ENCODE measurements around the gene RELN.

The RELN gene

GRCh38 chr7:103525937-103526336, 463.5 kb downstream of the RELN start:
- CTCF ChIA-PET = interaction anchor here (0.8 to 0.9 kb wide), 2 partner anchors 79 to 633 kb away, joined by 3 to 6 read pairs; no protein-coding TSS in a partner anchor

DNA sequence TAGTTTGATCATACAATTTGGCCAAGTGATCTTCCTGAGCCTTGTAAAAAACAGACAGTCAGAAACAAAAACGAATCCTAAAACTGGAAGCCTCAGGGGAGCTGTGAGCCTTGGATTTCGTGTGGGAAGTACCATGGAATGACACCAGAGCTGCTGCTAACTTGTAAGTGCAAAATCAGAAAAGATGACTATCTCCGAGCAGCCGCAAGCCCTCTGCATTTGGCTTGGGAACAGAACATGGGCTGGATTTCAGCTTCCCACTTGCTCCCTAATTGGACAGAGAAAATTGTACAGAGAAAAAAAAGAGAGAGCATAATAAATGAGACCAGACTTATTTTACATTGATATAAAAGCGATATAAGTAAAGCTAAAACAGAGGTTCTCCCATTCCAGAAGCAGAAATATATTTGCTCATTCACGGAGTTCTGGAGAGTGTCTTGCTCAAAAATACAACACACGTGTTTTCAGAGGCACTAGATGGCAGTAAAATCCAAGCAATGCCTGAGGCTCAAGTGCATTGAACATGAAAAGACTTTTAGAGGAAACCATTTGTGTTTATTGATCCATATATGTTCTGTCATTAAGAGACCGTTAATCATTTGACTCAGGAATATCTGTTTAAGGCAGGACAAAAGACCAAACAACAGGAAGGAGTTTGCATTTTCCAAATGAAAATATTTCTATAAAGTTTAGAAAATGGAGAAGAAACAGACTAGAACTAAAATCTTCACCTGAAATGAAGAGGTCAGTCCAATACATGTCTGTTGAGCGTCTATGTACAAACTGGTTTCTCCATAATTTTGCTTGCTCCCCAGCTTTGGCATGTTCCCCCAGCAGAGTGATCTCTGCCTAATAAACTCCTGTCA, 465.2 kb downstream of the RELN start:
- CTCF ChIA-PET = interaction anchor here (0.6 to 1.1 kb wide), 5 partner anchors 28 to 1394 kb away, joined by 3 to 9 read pairs (median 3); no protein-coding TSS in a partner anchor
- no peaks in the 10 kb centered on the region for H3K36me3 ChIP-seq (ENCODE audit: control insufficient read depth in 2 of 2, insufficient read depth in 1 of 2, low read length in 2 of 2)
- H3K4me1 ChIP-seq (ENCODE audit: control insufficient read depth, insufficient read depth, low read length) = no peaks in the 10 kb centered on the region
- no peaks in the 10 kb centered on the region for H3K9me3 ChIP-seq (ENCODE audit: control insufficient read depth, insufficient read depth, low read depth, low read length)
- TF ChIP-seq FEZF1 (tag by site-specific recombination; IDR thresholded peaks at IDR 0.05) (no peak), ZNF830 (tag by site-specific recombination; IDR thresholded peaks at IDR 0.05; ENCODE audit: low read depth) (no peak), ZNF555 (tag by site-specific recombination; conservative IDR thresholded peaks at IDR 0.05) (no peak), ZNF654 (tag by site-specific recombination; IDR thresholded peaks at IDR 0.05; ENCODE audit: low read depth) (peak; percentile 73), CTCF (tag by site-specific recombination; IDR thresholded peaks at IDR 0.05) (peak; percentile 52; the same call in 1 of the 2 replicates)
- POLR2A ChIA-PET = no interaction called here
- no peak overlapping the region for H3K27ac ChIP-seq (ENCODE audit: extremely low read depth, low read depth, low read length)
- H3K4me3 ChIP-seq (ENCODE audit: low read depth, low read length) = no peak overlapping the region

More at GRCh38 chr7:103525937-103526336, 463.5 kb downstream of the RELN start:
- TF ChIP-seq ZNF555 (tag by site-specific recombination; conservative IDR thresholded peaks at IDR 0.05) (no peak), MZF1 (tag by site-specific recombination; IDR thresholded peaks at IDR 0.05; ENCODE audit: borderline replicate concordance) (no peak), ZNF510 (tag by site-specific recombination; IDR thresholded peaks at IDR 0.05; ENCODE audit: insufficient replicate concordance) (no peak), ATF2 (tag by site-specific recombination; IDR thresholded peaks at IDR 0.05; ENCODE audit: low read depth) (no peak), ZNF280C (tag by site-specific recombination; IDR thresholded peaks at IDR 0.05) (no peak), ZNF133 (tag by site-specific recombination; IDR thresholded peaks at IDR 0.05) (no peak)
- TF ChIP-seq, protein P1, sequence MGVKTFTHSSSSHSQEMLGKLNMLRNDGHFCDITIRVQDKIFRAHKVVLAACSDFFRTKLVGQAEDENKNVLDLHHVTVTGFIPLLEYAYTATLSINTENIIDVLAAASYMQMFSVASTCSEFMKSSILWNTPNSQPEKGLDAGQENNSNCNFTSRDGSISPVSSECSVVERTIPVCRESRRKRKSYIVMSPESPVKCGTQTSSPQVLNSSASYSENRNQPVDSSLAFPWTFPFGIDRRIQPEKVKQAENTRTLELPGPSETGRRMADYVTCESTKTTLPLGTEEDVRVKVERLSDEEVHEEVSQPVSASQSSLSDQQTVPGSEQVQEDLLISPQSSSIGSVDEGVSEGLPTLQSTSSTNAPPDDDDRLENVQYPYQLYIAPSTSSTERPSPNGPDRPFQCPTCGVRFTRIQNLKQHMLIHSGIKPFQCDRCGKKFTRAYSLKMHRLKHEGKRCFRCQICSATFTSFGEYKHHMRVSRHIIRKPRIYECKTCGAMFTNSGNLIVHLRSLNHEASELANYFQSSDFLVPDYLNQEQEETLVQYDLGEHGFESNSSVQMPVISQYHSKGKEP (tag by site-specific recombination; IDR thresholded peaks at IDR 0.05) = no peak
- H3K4me1 ChIP-seq (ENCODE audit: control insufficient read depth, insufficient read depth, low read length) = no peaks in the 10 kb centered on the region
- POLR2A ChIA-PET = no interaction called here
- no peak overlapping the region for H3K4me3 ChIP-seq (ENCODE audit: low read depth, low read length)
- H3K36me3 ChIP-seq (ENCODE audit: control insufficient read depth in 2 of 2, insufficient read depth in 1 of 2, low read length in 2 of 2) = no peaks in the 10 kb centered on the region
- no peaks in the 10 kb centered on the region for H3K9me3 ChIP-seq (ENCODE audit: control insufficient read depth, insufficient read depth, low read depth, low read length)
- H3K27ac ChIP-seq (ENCODE audit: extremely low read depth, low read depth, low read length) = no peak overlapping the region

- CTCF ChIA-PET = interaction anchor here (0.5 to 1.3 kb wide), 3 partner anchors 8 to 52 kb away, joined by 3 to 5 read pairs (median 4); no protein-coding TSS in a partner anchor
- H3K4me1 ChIP-seq (ENCODE audit: control insufficient read depth, insufficient read depth, low read length) = no peaks in the 10 kb centered on the region
- TF ChIP-seq ZNF610 (tag by site-specific recombination; IDR thresholded peaks at IDR 0.05; ENCODE audit: borderline replicate concordance) (no peak), ZXDB (tag by site-specific recombination; IDR thresholded peaks at IDR 0.05) (no peak), ZNF623 (tag by site-specific recombination; IDR thresholded peaks at IDR 0.05) (no peak), ZNF416 (tag by site-specific recombination; IDR thresholded peaks at IDR 0.05) (no peak), ZNF426 (tag by site-specific recombination; IDR thresholded peaks at IDR 0.05) (no peak), ZNF560 (tag by site-specific recombination; IDR thresholded peaks at IDR 0.05; ENCODE audit: borderline replicate concordance) (no peak), GLI2 (tag by site-specific recombination; IDR thresholded peaks at IDR 0.05; ENCODE audit: borderline replicate concordance, low read depth) (no peak)
- TF ChIP-seq, protein P2, sequence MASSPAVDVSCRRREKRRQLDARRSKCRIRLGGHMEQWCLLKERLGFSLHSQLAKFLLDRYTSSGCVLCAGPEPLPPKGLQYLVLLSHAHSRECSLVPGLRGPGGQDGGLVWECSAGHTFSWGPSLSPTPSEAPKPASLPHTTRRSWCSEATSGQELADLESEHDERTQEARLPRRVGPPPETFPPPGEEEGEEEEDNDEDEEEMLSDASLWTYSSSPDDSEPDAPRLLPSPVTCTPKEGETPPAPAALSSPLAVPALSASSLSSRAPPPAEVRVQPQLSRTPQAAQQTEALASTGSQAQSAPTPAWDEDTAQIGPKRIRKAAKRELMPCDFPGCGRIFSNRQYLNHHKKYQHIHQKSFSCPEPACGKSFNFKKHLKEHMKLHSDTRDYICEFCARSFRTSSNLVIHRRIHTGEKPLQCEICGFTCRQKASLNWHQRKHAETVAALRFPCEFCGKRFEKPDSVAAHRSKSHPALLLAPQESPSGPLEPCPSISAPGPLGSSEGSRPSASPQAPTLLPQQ (tag by site-specific recombination; IDR thresholded peaks at IDR 0.05) = no peak
Measured at GRCh38 chr7:103521937-103522336, 467.5 kb downstream of the RELN start.

More at GRCh38 chr7:103521937-103522336, 467.5 kb downstream of the RELN start:
- Histone ChIP-seq H3K9me3 (ENCODE audit: control insufficient read depth, insufficient read depth, low read depth, low read length) (no peaks in the 10 kb centered on the region), H3K27ac (ENCODE audit: extremely low read depth, low read depth, low read length) (no peak overlapping the region), H3K4me3 (ENCODE audit: low read depth, low read length) (no peak overlapping the region), H3K36me3 (ENCODE audit: control insufficient read depth in 2 of 2, insufficient read depth in 1 of 2, low read length in 2 of 2) (no peaks in the 10 kb centered on the region)
- POLR2A ChIA-PET = no interaction called here

Data from HEK293 (cell line).